ENCODE measurements around the gene GRB10.

Gene GRB10

DNA sequence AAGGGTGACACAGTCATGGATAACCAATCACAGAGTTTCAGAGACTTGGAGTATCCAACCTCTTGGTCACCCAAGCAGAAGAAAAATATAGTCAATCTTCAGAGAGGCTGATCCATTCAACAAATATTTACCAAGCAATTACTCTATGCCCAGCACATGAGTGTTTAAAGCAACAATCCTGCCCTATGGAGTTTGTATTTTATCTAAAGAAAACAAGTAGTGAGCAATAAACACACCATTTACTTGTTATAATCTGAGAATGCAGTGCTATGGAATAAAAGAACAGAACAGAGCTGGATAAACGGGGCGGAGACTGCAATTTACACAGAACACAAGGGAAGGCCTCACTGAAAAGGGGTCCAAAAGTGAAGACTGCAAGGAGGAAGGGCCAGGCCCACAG, 63.8 kb downstream of the GRB10 start:
- DNase-seq (ENCODE audit: low spot score) = no peak

GRCh38 chr7:50718311-50718710, 64.4 kb downstream of the GRB10 start:
- DNase-seq (ENCODE audit: low spot score) = no peak

- no peak for DNase-seq (ENCODE audit: low spot score)
Observed at GRCh38 chr7:50717181-50717580, 65.5 kb downstream of the GRB10 start.

DNA sequence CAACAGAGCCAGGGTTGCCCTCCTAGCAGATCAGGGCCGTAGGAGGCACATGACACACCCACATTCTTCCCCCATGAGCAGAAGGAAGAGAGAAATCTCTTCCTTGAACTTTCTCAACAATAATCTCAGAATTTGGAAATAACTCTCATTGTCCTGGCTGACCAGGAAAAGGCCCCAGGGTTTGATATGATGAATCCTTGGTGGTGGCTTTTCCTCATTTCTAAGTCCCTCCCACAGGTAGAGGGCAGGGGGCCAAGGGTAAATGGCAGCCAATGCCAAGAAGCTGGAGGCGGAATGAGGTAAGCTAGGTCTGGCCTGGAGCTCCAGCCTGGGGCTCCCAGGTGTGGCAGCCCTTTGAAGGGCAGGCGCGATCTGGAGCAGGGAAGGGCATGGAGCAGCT, 67.8 kb downstream of the GRB10 start:
- no peak for DNase-seq (ENCODE audit: low spot score)

DNA sequence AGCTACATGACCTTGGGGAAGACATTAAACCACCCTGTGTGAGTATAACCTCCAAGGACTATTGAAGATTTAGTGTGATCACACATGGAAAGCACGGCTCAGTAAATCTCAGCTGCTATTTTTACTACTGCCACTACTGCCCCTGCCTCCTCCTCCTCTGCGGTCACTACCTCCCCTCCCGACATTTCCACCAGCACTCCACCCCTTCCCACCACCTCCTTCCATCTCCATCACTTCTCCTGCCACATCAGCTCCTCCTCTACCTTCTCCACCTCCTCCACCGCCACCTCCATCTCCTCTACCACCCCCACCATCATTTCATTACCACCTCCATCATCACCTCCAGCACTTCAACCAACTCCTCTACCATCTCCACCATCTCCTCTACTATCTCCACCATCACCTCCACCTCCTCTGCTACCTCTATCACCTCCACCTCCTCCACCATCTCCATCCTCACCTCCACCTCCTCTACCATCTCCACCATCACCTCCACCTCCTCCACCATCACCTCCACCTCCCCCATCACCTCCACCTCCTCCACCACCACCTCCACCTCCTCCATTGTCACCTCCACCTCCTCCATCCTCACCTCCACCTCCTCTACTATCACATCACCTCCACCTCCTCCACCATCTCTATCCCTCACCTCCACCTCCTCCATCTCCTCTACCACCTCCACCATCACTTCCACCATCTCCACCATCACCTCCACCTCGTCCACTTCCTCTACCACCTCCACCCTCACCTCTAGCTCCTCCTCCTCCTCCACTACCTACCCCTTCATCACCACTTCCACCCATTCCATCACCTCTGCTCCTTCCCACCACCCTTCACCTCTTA, 69.4 kb downstream of the GRB10 start:
- no peak for DNase-seq (ENCODE audit: low spot score)

GRCh38 chr7:50712252-50713122, 70.2 kb downstream of the GRB10 start:
- no peak for DNase-seq (ENCODE audit: low spot score)

DNA sequence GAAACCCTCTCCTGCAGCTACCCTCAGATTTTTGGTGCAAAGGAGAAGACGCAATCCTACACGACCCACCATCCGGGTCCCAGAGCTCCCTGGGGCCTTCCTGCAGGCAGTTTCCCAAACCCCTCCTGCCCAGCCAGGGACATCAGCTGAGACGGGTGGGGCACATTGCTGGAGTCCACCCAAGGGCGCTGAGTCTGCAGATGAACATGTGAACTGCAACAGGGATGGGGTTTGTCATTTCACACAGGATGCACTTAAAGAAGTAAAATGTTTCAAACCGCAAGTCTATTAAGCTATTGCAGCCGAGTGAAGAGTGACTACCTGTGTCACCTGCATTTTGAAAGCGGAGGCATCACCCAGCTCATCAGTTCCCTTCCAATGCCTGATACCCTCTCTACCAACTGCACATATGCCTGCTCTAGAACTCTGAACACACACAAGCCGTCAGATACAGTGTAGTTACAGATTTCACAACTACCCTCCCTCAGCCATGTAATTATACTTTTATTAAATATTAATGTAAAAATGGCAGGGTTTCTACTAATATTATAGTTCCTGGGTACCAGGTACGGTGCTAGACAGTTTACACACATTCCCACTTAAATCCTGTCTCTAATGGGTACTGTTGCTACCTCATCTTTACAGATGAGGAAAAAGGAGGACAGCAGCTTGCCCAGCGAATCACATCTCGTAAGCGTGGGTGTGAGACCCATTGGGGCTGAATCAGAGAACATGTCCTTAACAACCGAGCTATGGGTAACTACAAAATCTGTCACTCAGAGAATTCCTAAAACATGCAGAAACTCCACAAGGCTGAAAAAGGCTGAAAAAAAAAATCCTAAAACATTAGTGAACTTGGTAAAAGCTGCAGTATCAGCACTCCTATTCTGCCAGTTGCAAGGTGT, 71.2 kb downstream of the GRB10 start:
- DNase-seq (ENCODE audit: low spot score) = no peak

- no peak for DNase-seq (ENCODE audit: low spot score)
Observed at GRCh38 chr7:50710441-50711154, 72.1 kb downstream of the GRB10 start.

GRCh38 chr7:50709151-50709550, 73.5 kb downstream of the GRB10 start:
- no peak for DNase-seq (ENCODE audit: low spot score)

- no peak for DNase-seq (ENCODE audit: low spot score)
Observed at GRCh38 chr7:50707236-50708006, 75.3 kb downstream of the GRB10 start.

- DNase-seq (ENCODE audit: low spot score) = no peak
Observed at GRCh38 chr7:50706469-50706937, 76.2 kb downstream of the GRB10 start.

GRCh38 chr7:50704844-50705243, 77.9 kb downstream of the GRB10 start:
- DNase-seq (ENCODE audit: low spot score) = no peak

GRCh38 chr7:50703654-50704053, 79.0 kb downstream of the GRB10 start:
- DNase-seq (ENCODE audit: low spot score) = no peak

DNA sequence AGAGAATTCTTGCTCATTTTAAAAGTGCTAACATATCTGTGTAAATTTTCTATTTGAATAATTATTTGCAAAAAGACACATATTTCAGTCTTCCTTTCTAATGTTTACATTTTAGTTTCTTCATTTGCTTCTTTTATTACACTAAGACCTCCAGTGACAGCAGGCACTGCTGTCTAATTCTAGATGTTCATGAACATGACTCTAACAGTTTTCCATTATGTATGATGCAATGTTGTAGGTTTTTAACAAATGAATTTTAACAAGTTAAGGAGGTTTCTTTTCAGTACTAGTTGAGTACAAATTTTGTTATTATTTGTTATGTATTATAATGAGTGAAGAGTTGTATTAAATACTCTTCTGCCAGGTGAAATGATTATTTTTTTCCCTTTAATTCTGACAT, 83.6 kb downstream of the GRB10 start:
- DNase-seq (ENCODE audit: low spot score) = no peak

GRCh38 chr7:50697748-50698147, 84.9 kb downstream of the GRB10 start:
- no peak for DNase-seq (ENCODE audit: low spot score)

DNA sequence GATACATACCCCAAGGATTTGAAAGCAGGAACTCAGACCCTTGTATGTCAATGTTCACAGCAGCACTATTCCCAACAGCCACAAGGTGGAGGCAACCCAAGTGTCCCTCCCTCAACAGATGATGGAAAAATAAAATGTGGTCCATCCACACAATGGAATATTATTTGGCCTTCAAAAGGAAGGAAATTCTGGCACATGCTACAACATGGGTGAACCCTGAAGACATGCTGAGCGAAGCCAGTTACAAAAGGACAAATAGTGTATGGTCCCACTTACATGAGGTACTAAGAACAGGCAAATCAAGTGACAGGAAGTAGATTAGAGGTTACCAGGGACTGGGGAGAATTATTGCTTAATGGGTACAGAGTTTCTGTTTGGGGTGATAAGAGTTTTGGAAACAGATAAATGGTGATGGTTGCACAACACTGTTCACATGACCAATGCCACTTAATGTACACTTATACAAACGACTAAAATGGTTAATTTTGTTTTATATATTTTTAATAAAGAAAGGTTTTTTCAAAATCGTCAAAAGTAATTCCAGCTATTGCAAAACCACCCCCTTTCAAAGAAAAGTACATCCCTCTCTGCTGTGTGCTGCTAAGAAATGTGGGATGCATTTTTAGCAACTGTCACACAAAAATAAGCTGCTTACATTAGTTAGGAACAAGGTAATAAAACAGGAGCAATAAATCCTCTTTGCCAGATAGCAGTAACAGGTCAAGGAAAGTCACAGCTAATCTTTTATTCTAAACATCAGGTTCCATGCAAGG, 85.7 kb downstream of the GRB10 start:
- DNase-seq (ENCODE audit: low spot score) = no peak

- no peak for DNase-seq (ENCODE audit: low spot score)
Observed at GRCh38 chr7:50695026-50695425, 87.7 kb downstream of the GRB10 start.

DNA sequence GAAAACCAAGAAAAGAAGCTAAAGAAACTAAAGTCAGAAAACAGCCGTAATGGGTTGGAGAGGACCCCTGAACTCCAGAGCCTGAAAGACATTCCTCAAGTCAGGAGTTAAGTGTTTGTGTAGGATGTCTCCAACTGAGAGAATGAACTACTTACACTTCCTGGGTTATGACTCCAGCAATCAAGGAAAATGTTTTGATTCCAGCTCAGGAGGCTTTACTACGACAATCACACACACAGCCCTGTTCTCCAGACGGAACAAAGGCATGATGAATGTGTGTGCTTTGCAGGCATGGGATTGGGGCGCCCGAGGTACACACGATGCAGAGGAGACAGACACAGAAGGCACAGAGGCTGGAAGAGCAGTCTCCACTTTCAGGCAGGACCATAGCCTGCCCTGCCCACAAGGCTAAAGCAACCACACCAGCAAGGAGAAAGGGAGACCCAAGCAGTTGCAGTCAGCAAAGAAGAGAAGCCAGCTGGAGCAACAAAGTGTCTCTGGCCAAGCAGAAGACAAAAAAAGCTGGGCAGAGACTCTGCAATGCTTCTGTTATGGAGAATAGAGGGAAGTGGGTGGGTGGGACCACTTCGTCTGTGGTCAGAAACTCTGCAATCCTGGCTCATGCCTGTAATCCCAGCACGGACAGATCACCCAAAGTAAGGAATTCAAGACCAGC, 89.1 kb downstream of the GRB10 start:
- DNase-seq (ENCODE audit: low spot score) = no peak

GRCh38 chr7:50690541-50691011, 92.1 kb downstream of the GRB10 start:
- DNase-seq (ENCODE audit: low spot score) = no peak

Measured in activated CD4-positive, alpha-beta T cell treated with anti-CD3 and anti-CD28 coated beads, Interleukin-2, Interleukin-4, amounts not matched to agents 100 ng/mL and 50 ng/mL, durations not matched to agents 16 hours and 8 hours (primary cell).